Measurements from ENCODE around the gene GTF2F1.
A peak's percentile ranks its signal among the peaks of the same experiment; 100 is the strongest.

DNA sequence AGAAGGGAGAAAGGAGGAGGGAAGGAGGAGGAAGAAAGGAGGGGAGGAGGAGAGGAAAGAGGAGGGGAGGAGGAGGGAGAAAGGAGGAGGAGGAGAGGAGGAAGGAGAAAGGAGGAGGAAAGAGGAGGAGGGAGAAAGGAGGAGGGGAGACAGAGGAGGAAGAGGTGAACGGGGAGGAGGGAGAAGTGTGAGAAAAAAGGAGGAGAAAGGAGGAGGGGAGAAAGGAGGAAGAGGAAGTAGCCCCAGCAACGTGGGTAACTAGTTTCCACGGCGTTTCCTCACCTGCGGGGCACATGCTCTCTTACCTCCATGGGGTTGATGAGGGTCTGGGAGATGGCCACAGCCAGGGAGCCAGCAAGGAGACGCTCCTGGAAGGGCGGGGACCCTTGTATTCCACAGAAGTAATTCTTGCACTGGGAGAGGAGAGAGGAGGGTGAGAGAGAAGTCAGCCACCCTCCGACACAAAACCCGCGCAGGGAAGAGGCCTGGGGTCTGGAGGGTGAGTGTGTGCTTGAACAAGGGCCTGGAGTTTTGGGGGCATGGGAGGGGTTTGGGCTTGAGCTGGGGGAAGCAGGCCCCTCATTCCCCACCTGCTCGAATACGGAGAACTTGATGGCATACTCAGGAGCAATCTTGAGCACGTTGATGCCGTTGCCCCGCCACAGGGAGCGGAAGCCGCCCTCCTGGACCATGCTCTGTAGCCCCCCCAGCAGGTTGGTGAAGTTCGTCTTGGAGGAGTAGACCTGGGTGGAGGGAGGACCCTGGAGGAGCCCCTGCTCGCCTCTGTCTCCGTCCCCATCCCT is 36.7 kb upstream of the GTF2F1 start:
- TF ChIP-seq POLR2AphosphoS5 (IDR thresholded peaks at IDR 0.05; ENCODE audit: low read depth, low read length) (no peak), POLR2A (IDR thresholded peaks at IDR 0.05; ENCODE audit: low read depth, low read length) (no peak), TAF1 (IDR thresholded peaks at IDR 0.05; ENCODE audit: low read depth, low read length) (no peak), POU2F2 (IDR thresholded peaks at IDR 0.05; ENCODE audit: low read depth, low read length) (no peak), SPI1 (IDR thresholded peaks at IDR 0.05; ENCODE audit: low read depth, low read length) (peak; percentile 32; the same call in 1 of the 2 replicates)

All from GM12891 (cell line).